Central memory CD4-positive, alpha-beta T cell (primary cell): ENCODE data around the gene SIGLEC1.

Source experiments
- DNase-seq: peaks from one replicate; pipeline ENCODE4 v3.0.0; 2022
- total RNA-seq, 3 experiments: gene quantifications; one replicate each; lab custom pipeline; 2026; lab: John Stamatoyannopoulos, UW

Gene SIGLEC1
- total RNA-seq: 0 to 0.39 (median 0) reads per million in 3 experiments

DNA sequence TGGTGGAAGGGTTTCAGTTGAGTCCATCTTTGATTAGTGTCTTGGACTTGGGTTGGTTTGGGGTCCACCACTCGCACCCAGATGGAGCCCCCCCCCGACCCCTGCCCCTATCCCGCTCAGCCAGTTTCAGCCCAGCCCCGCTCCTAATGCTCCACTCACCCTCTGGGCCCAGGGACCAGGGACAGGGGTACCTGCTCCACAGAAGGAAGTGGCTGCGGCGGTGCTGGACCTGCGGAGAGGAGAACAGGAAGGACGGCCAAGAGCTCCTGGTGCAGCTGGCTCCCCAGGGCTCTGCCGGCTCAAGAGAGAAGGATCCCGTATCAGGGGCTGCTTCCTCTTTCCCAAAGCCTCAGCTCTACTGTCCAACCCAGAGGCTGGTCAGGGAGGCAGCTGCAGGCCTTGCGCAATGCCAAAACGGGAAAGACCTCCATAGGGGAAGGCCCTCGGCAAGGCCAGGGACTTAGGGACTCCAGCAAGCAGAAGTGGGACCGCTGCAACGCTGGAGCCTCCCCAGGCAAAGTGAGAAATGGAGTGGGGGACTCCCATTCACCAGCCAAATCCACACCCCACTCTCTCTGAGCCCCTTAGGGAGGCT lies at the start of gene SIGLEC1:
Gene SIGLEC1 (minus strand): TSS at position 322 of the 595 bp plus-strand sequence. CDS start 5,472 bp downstream, outside the sequence.
- DNase-seq: no peak

DNA sequence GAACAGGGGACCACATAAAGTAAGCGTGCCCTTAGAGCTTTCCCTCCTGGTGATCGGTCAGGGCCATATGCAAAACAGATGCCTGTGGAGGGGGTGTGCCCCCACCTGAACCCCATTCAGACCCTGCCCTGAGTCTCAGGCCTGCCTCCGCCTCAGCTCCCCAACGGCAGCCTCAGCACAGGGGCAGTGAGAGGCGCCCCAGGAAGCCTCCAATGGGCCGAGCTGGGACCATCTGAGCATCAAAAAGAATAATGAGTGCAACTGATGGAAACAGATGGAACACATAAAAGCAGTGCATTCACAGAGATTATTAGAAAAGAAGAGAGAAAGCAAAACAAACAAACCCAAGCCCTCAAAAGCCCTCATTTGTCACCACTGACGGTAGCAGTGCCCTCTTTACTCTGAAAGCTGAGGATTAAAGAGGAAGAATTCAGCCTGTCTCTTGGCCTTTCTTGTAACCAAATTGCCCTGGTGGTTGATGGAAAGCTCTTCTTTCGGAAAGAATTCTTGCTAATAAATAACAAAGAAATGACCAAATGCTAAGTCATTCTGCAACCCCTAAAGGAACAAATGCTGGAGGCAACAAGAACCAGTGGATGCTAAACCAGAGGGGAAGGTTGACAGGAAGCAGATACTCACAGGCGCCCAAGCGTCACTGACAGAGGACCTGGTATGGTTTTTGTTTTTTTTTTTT lies 48.4 kb upstream of the SIGLEC1 start:
- no peak for DNase-seq

DNA sequence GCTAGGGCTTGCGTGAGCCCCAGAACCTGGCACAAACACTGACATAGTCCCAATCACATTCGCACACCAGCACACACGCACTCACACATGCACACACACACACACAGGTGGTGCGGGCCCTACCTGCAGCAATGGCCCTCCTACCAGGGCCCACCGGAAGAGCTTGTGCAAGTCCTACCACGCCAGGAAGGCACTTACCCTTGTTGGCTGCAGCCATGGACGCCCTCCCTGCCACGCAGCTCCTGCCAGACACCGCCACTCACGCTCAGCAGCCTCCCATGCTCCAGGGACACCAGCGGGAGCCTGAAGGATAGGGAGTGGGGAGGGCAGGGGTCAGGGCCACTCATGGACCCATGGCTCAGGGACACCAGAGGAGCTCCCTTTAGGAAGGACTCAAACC lies 47.5 kb upstream of the SIGLEC1 start:
- DNase-seq: no peak

DNA sequence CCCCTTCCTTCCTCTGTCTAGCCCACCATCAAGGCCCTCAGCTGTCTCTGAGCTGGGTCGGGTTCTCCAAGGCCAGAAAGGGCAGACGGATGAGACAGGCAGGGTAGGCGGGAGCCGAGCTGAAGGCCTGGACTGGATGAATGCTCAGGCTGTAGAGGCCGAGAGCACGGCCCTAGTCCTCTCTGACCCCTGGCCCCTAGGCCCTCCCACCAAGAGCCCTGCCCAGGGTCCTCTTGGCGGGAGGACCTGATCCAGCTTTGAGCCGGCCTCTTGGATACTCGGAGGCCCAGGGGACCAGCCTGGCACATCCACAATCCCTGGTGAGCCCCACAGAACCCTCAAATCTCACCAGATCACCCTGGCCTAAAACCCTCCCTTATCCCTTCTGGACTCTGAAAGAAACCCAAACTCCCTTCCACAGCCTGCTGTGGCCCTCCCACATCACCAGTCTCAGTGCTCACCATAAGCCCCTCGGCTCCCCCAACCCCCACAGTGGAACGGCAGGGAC lies 47.0 kb upstream of the SIGLEC1 start:
- no peak for DNase-seq

DNA sequence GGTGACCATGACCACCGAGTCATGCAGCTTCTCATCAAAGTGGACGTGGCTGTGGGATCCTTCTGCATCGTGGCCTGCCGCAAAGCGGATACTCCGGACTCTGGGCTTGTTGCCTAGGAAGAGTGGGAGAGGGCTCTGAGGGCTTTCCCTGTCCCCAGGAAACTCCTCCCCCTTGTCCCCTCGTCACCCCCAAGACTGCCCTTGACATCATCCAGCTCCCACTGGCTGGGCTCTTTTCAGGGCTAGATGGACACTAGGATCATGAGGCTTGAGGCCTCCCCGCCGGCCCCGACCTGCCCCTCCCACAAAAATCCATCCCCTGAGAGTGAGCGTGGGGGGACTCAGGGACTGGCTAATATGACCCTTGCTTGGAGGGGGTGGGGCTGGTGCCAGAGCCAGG lies 46.2 kb upstream of the SIGLEC1 start:
- DNase-seq: no peak

DNA sequence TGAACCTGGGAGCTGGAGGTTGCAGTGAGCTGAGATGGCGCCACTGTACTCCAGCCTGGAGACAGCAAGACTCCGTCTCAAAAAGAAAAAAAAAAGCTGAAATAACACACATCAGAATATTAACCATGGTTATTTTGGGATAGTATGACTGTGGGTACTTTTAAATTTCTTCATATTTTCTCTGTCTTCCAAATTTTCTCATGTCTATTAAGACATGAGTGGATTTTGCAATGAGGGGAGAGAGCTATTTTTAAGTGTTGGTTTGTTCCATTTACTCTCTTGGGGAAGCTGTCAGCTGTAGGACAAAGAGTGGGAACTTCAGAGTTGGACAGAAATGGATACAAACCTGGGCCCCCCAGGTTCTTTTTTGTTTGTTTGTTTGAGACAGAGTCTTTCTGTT lies 44.9 kb upstream of the SIGLEC1 start:
- DNase-seq: no peak

DNA sequence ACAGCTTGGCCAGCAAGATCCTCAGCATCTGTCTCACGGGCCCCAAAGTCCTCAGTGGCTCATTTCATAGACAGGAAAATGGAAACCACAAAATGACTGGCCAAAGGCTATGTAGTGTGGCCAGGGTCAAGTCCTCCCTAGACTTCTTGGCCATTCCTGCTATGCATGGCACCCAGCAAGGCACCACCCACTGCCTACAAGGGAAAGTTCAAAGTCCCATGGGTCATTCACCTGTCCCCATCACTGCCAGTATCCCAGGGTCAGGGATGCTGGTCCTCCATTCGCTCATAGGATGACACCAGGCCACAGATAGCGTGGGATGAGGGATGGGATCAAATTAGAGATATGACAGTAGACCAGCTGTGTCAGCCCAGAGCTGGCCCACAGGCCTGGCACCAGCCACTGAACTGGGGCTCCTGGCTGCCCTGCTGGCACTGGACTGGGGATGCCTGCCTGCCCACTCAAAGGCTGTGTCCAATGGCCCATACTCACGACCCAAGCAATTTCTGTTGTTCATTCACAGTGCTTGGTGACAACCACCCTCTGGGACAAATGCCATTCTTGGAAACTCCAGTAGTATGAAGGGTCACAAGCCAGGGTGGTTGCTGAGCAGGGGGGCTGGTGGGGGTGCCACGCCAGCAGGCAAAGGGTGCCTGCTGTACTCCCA lies 43.5 kb upstream of the SIGLEC1 start:
- DNase-seq: no peak

DNA sequence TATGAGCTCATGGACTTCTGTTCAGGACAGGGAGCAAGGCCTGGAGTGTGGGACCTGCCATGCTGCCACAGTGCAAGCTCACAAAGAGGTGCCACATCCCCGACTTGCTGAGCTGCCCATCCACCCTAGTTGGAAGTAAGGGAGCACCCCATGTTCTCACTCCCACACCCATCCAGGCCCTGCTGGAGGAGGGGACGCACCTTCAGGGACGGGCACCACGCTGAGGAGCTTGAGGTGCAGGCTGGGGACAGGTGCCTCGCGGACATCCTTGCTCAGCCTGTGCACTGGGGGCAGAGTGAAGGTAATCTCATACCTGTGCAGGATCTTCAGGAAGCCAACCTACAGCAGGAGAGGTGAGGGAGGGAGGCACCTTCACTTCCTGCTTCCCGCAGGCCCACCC lies 42.9 kb upstream of the SIGLEC1 start:
- DNase-seq: no peak

DNA sequence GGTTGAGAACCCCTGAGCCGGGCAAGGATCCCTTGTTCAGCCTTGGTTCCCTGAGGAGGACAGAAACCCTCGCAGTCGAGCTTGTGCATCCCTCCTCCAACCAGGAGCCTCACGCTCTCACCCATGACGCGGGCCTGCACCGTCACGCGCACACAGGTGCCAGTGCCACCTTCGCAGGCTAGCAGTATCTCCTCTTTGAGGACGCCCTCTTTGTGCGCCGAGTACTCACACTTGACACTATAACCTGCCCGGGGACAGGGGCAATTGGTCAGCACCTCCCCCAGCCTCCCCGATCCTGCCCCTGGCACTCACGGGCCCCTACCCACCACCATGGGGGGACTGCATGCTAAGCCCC lies 41.9 kb upstream of the SIGLEC1 start:
- DNase-seq: no peak

DNA sequence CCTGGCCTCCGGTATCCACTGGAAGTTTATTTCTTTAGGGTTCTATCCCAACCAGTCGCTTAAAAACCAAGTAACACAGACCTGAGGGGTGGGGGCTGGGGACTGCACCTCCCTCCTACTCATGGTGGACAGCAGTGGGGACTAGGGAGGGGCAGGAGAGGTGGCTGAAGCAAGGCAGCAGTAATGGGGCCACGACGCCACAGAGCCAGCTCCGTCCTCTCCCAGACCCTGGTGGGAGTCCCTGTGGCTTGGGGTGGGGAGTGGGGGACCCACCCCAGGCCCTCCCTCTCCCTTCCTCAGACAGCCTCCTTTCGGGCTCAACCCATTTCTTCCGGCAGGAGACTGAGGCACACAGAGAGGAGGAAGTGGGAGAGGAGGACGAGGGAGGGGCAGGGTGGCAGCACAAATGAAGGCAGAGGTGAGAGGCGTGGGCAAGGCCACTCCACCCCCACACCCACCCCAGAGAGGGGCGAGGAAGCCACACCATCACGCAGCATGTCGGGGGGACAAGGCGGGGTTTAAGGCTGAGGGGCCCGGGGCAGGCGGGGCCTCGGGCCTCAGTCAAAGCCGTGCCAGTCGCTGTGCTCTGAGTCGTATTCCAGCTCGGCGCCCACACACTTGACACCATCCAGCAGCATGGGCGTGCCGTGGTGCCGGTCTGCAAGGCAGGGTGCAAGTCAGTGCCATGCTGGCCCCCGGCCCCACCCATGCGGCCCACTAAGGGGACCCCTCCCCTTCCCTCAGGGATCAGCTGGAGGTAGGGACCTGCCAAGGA lies 41.3 kb upstream of the SIGLEC1 start:
- no peak for DNase-seq

DNA sequence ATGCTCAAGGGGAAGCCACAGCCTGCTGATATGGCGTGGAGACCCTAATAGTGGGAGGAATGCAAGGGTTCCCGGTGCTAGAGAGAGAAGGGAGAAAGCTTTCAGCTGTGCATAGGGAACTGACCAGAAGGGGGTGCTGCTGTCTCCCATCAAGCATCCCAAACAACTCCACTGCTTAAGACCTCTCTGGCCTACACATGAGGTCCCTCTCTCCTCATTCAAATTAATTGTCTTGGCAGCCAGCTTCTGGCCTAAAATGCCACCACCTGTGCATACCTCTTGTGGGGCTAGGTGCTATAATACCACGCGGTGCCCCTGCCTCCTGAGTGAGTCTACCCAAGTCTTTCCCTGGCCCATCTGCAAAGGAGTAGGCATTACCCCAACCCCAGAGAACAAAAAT lies 40.7 kb upstream of the SIGLEC1 start:
- peak; percentile 57 for DNase-seq

DNA sequence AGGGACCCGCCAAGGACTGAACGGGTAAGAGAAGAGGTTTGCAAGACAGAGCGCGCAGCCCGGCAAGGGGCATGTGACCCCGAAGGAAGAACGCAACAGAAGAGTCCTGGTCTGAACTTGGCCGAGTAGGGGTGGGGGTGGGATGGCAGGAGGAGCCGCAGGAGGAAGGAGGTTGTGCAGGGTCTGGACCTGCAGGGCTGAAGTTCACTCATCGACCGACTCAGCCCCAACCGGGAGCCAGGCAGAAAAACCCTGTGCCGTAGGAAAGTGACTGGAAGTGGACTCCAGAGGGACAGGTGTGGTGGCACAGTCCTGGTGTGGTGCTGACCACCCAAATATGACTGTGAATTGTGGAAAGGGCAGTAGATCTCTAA lies 40.0 kb upstream of the SIGLEC1 start:
- no peak for DNase-seq

DNA sequence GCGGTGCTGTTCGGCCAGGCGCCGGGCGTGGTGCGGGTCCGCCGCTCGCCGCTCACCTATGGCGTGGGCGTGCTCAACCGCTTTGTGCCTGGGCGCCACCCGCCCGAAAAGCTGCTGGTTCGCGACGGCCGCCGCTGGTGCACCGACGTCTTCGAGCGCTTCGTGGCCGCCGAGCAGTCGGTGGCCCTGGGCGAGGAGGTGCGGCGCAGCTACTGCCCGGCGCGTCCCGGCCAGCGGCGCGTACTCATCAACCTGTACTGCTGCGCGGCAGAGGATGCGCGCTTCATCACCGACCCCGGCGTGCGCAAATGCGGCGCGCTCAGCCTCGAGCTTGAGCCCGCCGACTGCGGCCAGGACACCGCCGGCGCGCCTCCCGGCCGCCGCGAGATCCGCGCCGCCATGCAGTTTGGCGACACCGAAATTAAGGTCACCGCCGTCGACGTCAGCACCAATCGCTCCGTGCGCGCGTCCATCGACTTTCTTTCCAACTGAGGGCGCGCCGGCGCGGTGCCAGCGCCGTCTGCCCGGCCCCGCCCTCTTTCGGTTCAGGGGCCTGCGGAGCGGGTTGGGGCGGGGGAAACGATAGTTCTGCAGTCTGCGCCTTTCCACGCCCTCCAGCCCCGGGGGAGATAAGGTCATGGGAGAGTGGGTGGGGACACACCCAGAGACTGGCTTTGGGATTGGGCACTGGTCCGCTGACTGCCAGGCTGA lies 39.4 kb upstream of the SIGLEC1 start:
- peak; percentile 64 for DNase-seq

DNA sequence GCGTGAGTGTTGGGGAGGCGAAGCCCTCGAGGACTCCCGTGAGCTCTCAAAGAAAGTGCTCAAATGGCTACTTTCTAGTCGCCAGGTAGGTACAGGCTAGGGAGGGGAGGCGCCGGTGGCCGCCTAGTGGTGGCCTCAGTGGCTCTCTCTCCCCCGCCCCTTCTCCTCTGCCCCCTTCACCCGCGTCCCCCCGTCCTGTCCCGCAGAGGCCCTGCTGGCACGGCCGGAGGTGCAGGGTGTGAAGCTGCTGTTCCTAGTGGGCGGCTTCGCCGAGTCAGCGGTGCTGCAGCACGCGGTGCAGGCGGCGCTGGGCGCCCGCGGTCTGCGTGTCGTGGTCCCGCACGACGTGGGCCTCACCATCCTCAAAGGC lies 38.9 kb upstream of the SIGLEC1 start:
- no peak for DNase-seq

DNA sequence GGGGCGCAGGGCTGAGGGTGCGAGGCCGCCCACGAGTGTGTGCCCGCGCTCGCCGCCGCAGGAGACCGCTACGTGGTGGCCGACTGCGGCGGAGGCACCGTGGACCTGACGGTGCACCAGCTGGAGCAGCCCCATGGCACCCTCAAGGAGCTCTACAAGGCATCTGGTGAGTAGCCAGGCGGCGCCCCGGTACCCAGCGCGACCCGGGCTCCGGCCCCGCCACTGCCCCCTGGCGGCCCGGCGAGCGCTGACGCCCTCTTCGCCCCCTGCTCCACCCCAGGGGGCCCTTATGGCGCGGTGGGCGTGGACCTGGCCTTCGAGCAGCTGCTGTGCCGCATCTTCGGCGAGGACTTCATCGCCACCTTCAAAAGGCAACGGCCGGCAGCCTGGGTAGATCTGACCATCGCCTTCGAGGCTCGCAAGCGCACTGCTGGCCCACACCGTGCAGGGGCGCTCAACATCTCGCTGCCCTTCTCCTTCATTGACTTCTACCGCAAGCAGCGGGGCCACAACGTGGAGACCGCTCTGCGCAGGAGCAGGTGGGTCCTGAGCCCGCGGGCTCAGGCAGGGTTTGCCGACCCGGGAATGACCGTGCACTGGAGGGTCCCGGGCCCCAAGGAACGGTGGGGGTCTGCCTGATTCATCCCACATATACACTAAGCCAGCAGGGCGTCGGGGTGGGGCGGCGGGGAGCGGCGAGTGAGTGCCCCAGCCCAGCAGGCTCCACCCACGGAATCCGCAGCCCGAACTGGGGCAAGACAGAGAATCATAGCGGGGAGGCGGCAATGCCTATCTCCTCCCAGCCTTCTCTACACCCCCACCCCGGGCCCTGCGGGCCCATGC lies 37.5 kb upstream of the SIGLEC1 start:
- no peak for DNase-seq

DNA sequence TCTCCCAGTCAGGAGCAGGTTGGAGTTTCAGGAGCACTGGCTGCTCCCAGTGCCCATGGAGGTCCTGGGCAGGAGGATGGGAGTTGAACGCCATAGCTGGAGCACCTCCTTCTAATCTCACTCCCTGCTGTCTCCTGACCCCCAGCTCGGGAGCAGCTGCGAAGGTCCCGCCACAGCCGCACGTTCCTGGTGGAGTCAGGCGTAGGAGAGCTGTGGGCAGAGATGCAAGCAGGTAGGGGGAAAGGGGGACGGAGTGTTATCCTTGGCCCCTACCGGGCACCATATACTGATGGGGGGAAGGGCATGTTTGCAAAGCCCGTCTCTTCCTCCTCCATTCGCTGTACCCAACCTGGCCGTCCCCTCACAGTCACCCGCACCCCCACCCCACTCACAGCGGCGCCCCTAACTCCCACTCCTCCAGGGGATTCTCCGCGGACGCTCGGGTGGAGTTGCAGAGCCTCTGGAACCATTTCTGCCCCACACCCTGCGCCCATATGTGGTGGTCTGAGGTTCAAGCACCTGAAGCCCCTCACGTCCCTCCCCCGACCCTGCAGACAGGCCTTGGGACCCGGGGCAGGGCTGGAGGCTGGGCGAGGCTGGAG lies 36.8 kb upstream of the SIGLEC1 start:
- DNase-seq: no peak

DNA sequence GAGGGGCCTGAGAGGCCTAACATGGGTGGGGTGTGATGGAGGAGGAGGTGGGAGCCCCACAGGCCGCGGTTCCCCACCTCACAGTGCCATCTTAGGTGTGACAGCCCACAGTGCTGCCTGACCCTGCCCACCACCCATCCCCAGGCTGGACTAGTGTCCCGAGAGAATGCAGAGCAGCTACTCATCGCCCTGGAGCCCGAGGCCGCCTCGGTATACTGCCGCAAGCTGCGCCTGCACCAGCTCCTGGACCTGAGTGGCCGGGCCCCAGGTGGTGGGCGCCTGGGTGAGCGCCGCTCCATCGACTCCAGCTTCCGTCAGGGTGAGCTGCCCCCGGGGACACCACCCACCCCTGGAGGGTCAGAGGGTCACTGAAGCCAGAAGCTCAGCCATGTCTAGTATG lies 35.7 kb upstream of the SIGLEC1 start:
- DNase-seq: no peak

DNA sequence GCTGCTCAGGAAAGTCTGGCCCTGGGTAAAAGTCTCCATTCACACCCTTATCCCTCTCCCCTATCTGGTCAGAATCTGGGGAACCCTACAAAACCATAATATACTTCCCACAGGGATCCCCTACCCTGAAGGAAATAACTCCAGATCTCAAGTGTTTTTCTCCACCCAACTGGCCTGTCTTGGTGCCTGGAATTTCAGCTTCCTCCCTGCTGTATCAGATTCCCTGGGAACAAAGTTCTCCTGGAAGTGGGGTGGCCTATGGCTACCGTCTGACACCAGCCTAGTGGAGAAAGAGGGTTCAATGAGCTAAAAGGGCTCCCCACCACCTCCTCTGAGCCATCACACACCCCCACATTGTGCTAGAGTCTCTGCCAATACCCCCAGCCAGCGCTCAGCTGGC lies 35.1 kb upstream of the SIGLEC1 start:
- DNase-seq: no peak

DNA sequence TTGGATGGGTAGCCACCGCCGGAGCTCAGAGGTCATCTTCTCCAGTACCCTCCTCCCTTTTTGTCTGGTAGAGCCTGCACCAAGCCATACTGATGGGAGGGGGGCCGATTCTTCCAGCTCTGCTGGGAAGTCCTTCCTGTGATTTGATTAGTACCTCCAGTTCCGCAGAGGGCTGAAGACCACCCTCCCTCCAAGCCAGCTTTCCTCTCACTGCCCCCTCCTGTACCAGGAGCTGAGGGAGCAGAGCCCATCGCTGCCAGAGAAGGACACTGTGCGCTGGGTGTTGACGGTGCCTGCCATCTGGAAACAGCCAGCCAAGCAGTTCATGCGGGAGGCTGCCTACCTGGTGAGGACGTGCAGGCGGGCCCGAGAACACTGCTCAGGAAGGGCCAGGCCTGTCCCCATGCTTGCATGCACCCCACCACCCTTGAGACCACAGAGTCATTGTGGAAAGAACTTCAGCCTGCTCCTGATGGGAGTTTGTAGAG lies 33.3 kb upstream of the SIGLEC1 start:
- no peak for DNase-seq

DNA sequence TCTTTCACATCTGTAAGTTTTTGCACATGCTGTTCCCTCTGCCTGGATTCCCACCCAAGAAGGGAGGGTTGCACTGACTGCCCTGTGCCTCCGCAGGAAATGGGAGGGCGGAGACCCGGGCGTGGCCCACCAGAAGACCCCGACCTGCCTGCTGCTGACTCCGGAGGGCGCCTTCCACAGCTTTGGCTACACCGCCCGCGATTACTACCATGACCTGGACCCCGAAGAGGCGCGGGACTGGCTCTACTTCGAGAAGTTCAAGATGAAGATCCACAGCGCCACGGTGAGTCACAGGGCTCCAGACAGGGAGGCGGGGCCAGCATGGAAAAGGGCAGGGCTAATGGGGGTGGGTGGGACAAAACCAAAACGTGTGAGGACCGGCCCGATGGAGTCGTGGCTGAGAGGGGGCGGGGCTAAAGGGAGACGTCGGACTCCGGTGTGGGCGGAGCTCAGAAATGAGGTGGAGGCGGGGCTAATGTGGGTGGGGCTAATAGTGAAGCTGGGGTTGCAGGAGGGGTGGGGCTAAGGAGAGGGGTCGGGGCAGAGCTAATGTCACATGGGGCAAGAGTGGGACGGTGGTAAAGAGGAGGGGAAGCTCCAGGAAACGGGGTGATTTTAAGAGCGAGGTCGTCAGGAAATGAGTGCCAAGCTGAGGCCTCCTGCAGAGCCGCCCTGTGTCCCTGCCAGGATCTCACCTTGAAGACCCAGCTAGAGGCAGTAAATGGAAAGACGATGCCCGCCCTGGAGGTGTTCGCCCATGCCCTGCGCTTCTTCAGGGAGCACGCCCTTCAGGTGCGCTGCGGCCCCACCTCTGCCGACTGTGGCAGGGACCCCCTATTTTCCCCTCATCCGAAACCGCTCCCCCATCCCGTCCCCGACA lies 32.6 kb upstream of the SIGLEC1 start:
- DNase-seq: peak; percentile 71
